Gastrocnemius medialis (tissue), 4 donors: ENCODE measurements around the gene CRYL1. TPM values are rescaled to one million over a fixed set of nuclear protein-coding genes. Genes with fewer than 3 reads are reported as not detected.
A peak's percentile ranks its signal among the peaks of the same experiment; 100 is the strongest.

Experiments used
- ATAC-seq, 2 donors: fragments of 150-250 bp; one replicate each; pipeline ENCODE4 v1.9.1; 2016
- DNase-seq, 2 donors: peaks; one replicate each; pipeline ENCODE4 v3.0.0-alpha.2; 2019
- H3K27ac ChIP-seq, 4 donors: fragments of 200-600 bp; sonication (generic); 1 replicate in 1 of 4; 2 replicates in 3 of 4; pipeline ENCODE4 v1.5.1; 2016 to 2018; ENCODE audit warnings: mild to moderate bottlenecking in 2 of 4, moderate library complexity in 1 of 4
- H3K27me3 ChIP-seq, 3 donors: fragments of 200-600 bp; sonication (generic) in 2 of 3; 1 replicate in 1 of 3; 2 replicates in 2 of 3; pipeline versions ENCODE4 v1.5.1 to v1.6.0; 2016 to 2019; ENCODE audit warnings: mild to moderate bottlenecking in 1 of 3, moderate library complexity in 1 of 3
- H3K36me3 ChIP-seq, 2 donors: fragments of 200-600 bp; sonication (generic) in 1 of 2; one replicate each; pipeline ENCODE4 v1.5.1; 2017 to 2018
- H3K4me1 ChIP-seq, 2 donors: fragments of 200-600 bp; sonication (generic) in 1 of 2; one replicate each; pipeline ENCODE4 v1.5.1; 2016 to 2017; ENCODE audit warnings: mild to moderate bottlenecking in 2 of 2
- H3K4me3 ChIP-seq, 4 donors: fragments of 200-600 bp; sonication (generic) in 3 of 4; 1 replicate in 1 of 4; 2 replicates in 3 of 4; pipeline ENCODE4 v1.5.1; 2016 to 2019; ENCODE audit warnings: mild to moderate bottlenecking in 2 of 4
- H3K9me3 ChIP-seq, 3 donors: fragments of 200-600 bp; sonication (generic) in 2 of 3; 1 replicate in 1 of 3; 2 replicates in 2 of 3; pipeline ENCODE4 v1.5.1; 2016 to 2019
- POLR2A ChIP-seq, 2 donors: fragments of 450-650 bp; IDR thresholded peaks; one replicate each; pipeline ENCODE4 v1.6.1; 2017; ENCODE audit warnings: antibody characterized with exemption in 2 of 2, mild to moderate bottlenecking in 2 of 2, moderate library complexity in 2 of 2
- in situ Hi-C, 4 donors: fragments of 200-750 bp; cut with MboI; loops; one replicate each; pipeline versions ENCODE4 v1.15.0 to v1.8.0; 2017; ENCODE audit warnings: low sequenced_read_pairs in 4 of 4
- intact Hi-C: fragments of 100-400 bp; cut with DNase I; formaldehyde crosslinking; loops from one replicate; pipeline ENCODE4 v1.15.1; 2023; ENCODE audit warnings: low total_unique reads
- total RNA-seq, 4 donors: library from RNA; depleted of rRNA; stranded (reverse); fragments of >200 nt; gene quantifications; one replicate each; pipeline versions ENCODE4 v1.1.0 to v1.2.3, GENCODE V29; 2016
- TF ChIP-seq, protein P1 (sequence below), 5 experiments: fragments of 450-650 bp in 3 of 5; fragments of 200-600 bp in 2 of 5; sonication (generic) in 2 of 5; IDR thresholded peaks in 4 of 5; conservative IDR thresholded peaks in 1 of 5; 1 replicate in 4 of 5; 2 replicates in 1 of 5; pipeline ENCODE4 v1.5.1; 2016 to 2019; ENCODE audit warnings: antibody characterized with exemption in 5 of 5, mild to moderate bottlenecking in 3 of 5, moderate library complexity in 3 of 5

The CRYL1 gene
- total RNA-seq, 4 donors from 2014 or later: 11.0 to 17.4 (median 15.7) TPM

DNA sequence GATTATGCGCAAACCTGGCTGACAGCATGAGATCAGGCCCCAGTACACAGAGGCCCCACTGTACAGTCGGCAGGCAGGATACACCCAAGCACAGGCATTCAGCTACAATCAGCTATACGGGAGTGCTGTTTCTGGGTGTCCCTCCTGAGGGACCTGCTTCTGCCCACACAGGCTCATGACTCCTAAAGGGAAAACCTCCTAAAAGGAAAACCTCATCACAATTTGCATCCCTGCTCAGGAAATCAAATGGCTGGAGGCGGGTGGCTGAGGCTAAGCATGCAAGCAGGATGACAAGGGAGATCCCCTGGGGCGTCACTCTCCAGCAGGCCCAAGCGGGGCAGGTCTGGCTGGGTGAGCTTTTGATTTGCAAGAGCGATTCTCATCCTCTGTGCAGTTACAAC is 99.8 kb downstream of the CRYL1 start:
- in situ Hi-C loops (no loop called here), intact Hi-C loops (no loop called here)
- H3K9me3 ChIP-seq: no peaks in the 10 kb centered on the region
- no peaks in the 10 kb centered on the region for H3K4me1 ChIP-seq
- ATAC-seq (no peak), DNase-seq (no peak)
- no peak overlapping the region for H3K4me3 ChIP-seq
- peaks cover 0 to 8% of the 10 kb centered on the region in 2 donors for H3K36me3 ChIP-seq
- H3K27me3 ChIP-seq: no peaks in the 10 kb centered on the region
- TF ChIP-seq, protein P1, sequence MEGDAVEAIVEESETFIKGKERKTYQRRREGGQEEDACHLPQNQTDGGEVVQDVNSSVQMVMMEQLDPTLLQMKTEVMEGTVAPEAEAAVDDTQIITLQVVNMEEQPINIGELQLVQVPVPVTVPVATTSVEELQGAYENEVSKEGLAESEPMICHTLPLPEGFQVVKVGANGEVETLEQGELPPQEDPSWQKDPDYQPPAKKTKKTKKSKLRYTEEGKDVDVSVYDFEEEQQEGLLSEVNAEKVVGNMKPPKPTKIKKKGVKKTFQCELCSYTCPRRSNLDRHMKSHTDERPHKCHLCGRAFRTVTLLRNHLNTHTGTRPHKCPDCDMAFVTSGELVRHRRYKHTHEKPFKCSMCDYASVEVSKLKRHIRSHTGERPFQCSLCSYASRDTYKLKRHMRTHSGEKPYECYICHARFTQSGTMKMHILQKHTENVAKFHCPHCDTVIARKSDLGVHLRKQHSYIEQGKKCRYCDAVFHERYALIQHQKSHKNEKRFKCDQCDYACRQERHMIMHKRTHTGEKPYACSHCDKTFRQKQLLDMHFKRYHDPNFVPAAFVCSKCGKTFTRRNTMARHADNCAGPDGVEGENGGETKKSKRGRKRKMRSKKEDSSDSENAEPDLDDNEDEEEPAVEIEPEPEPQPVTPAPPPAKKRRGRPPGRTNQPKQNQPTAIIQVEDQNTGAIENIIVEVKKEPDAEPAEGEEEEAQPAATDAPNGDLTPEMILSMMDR (IDR thresholded peaks at IDR 0.05 in 4 of 5, conservative IDR thresholded peaks at IDR 0.05 in 1 of 5): no peak
- TF ChIP-seq POLR2A (IDR thresholded peaks at IDR 0.05): no peak
- H3K27ac ChIP-seq: no peak overlapping the region

DNA sequence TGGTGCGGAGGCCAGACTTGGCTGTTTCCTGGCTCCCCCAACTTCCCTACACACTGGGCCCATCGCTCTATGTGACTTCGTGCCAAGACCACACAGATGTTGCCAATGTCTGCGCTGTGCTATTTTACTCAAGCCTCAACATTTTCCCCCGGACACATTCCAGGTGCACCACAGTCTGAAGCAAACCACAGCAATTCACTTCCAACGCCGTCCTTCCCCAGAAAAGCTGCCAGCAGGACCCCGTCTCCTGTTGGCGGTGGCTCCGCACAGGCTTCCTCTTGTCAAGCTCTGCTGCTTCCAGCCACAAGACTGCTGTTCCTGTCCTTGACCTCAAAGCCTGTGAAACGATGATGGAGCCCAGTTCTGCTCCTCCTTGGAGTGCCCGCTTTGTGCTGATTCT is 100.7 kb downstream of the CRYL1 start:
- Histone ChIP-seq H3K36me3 (peaks cover 0 to 6% of the 10 kb centered on the region in 2 donors), H3K27me3 (no peaks in the 10 kb centered on the region), H3K9me3 (no peaks in the 10 kb centered on the region), H3K27ac (no peak overlapping the region), H3K4me3 (no peak overlapping the region), H3K4me1 (no peaks in the 10 kb centered on the region)
- in situ Hi-C loops: no loop called here
- TF ChIP-seq POLR2A (IDR thresholded peaks at IDR 0.05): no peak
- TF ChIP-seq, protein P1 (IDR thresholded peaks at IDR 0.05 in 4 of 5, conservative IDR thresholded peaks at IDR 0.05 in 1 of 5): no peak
- intact Hi-C loops: no loop called here
- ATAC-seq (no peak), DNase-seq (no peak)

DNA sequence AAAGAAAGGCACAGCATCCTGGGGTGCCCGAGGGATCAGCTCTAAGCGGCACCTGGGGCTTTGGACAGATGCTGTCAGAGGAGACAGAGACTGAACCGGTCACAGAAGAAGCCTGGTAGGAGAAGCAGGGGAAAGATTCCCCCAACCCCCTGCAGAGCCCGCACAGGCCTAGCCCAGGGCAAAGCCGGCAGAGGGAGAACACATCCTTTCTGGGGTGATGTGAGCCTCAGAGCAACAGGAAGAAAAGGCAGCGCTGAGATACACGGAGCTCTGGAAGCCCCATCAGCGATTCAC is 101.2 kb downstream of the CRYL1 start:
- ATAC-seq (no peak), DNase-seq (no peak)
- intact Hi-C loops (no loop called here), in situ Hi-C loops (no loop called here)
- H3K9me3 ChIP-seq: no peaks in the 10 kb centered on the region
- H3K27me3 ChIP-seq: no peaks in the 10 kb centered on the region
- H3K36me3 ChIP-seq: peaks cover 0 to 6% of the 10 kb centered on the region in 2 donors
- no peaks in the 10 kb centered on the region for H3K4me1 ChIP-seq
- no peak for TF ChIP-seq POLR2A (IDR thresholded peaks at IDR 0.05)
- TF ChIP-seq, protein P1 (IDR thresholded peaks at IDR 0.05 in 4 of 5, conservative IDR thresholded peaks at IDR 0.05 in 1 of 5): no peak
- no peak overlapping the region for H3K27ac ChIP-seq
- H3K4me3 ChIP-seq: no peak overlapping the region

DNA sequence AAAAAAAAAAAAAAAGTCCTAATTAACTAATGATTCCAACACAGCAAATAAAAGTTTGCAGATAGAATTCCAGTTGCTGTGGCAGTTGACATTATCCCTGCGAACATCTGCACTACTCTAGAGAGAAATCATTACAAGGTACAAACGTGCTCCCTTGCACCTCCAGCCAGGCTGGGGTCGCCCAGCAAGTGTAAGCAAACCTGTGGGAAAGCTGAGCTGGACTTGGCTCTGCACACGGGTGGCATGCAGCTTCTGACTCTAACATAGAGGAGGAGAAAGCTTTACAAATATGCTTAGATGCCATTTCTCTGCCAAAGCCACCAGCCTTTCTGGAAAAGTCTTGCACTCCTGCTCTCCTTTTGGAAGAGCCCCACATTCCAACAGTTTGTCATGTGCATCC is 103.3 kb downstream of the CRYL1 start:
- ATAC-seq (no peak), DNase-seq (no peak)
- Histone ChIP-seq H3K27ac (no peak overlapping the region), H3K36me3 (peaks cover 0 to 10% of the 10 kb centered on the region in 2 donors), H3K4me3 (no peak overlapping the region), H3K27me3 (no peaks in the 10 kb centered on the region), H3K4me1 (no peaks in the 10 kb centered on the region), H3K9me3 (no peaks in the 10 kb centered on the region)
- in situ Hi-C loops: no loop called here
- intact Hi-C loops: no loop called here
- TF ChIP-seq, protein P1 (IDR thresholded peaks at IDR 0.05 in 4 of 5, conservative IDR thresholded peaks at IDR 0.05 in 1 of 5): no peak
- no peak for TF ChIP-seq POLR2A (IDR thresholded peaks at IDR 0.05)

DNA sequence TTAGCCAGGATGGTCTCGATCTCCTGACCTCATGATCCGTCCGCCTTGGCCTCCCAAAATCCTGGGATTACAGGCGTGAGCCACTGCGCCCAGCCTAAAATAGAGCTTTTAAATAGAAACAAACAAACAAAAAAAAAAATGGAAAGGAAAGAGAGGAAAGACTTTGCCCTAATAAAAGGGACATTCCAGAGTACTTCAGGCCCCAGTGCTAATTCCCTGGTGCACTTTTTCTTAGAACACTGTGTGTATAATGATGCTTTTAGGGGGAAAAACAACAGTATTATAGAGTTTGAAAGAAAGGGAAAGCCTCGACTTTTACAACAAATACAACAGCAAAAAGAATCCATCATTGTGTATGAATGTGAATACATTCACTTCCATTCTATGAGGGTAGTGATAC is 104.7 kb downstream of the CRYL1 start:
- DNase-seq (no peak), ATAC-seq (peak in 1 of 2 donors; percentile 47)
- Histone ChIP-seq H3K27me3 (no peaks in the 10 kb centered on the region), H3K36me3 (peaks cover 0 to 10% of the 10 kb centered on the region in 2 donors), H3K9me3 (no peaks in the 10 kb centered on the region), H3K4me3 (no peak overlapping the region), H3K4me1 (no peaks in the 10 kb centered on the region), H3K27ac (peak overlapping the region in 1 of 4 donors; percentile 11)
- in situ Hi-C loops: no loop called here
- intact Hi-C loops: no loop called here
- TF ChIP-seq POLR2A (IDR thresholded peaks at IDR 0.05): no peak
- TF ChIP-seq, protein P1 (IDR thresholded peaks at IDR 0.05 in 4 of 5, conservative IDR thresholded peaks at IDR 0.05 in 1 of 5): no peak
